K562 (cell line): ENCODE results near the gene PGBD1. TPM values are rescaled to one million over a fixed set of nuclear protein-coding genes. Genes with fewer than 3 reads are reported as not detected.

Experiments
- ARID2 ChIP-seq: fragments of 450-650 bp; IDR thresholded peaks from 2 replicates; pipeline ENCODE4 v1.6.1; 2017; ENCODE audit warnings: antibody characterized with exemption, mild to moderate bottlenecking
- BRD4 ChIP-seq: fragments of 200-600 bp; sonication (generic); IDR thresholded peaks from 2 replicates; pipeline ENCODE4 v1.6.1; 2017; ENCODE audit warnings: inconsistent platforms
- GATAD2A ChIP-seq: fragments of 450-650 bp; IDR thresholded peaks from 2 replicates; pipeline ENCODE4 v1.6.1; 2017
- HSF4 ChIP-seq: fragments of 250-450 bp; sonication (Bioruptor Pico); IDR thresholded peaks from 2 replicates; pipeline ENCODE4 v2.1.2; 2022; ENCODE audit warnings: mild to moderate bottlenecking, moderate library complexity, borderline replicate concordance
- LARP7 ChIP-seq: fragments of 450-650 bp; IDR thresholded peaks from 2 replicates; pipeline ENCODE4 v1.6.1; 2016
- MED1 ChIP-seq: sonication (generic); formaldehyde crosslinking; IDR thresholded peaks from 2 replicates; pipeline ENCODE4 v1.8.1; 2023; ENCODE audit warnings: missing genetic modification reagents, borderline replicate concordance
- MXI1 ChIP-seq: IDR thresholded peaks from 2 replicates; pipeline ENCODE4 v1.6.1; 2011; ENCODE audit warnings: low read depth, mild to moderate bottlenecking, improper control_type of control experiment, low read length
- NR2C1 ChIP-seq, 2 experiments: fragments of 450-650 bp; IDR thresholded peaks; 2 replicates each; pipeline ENCODE4 v1.6.1; 2017; ENCODE audit warnings: mild to moderate bottlenecking in 2 of 2, antibody characterized with exemption in 1 of 2, inconsistent platforms in 1 of 2, missing compliant biosample characterization in 1 of 2, missing genetic modification characterization in 1 of 2
- NR2C2 ChIP-seq, 2 experiments: fragments of 200-800 bp in 1 of 2; sonication (Bioruptor generic) in 1 of 2; sonication (generic) in 1 of 2; formaldehyde crosslinking in 1 of 2; IDR thresholded peaks; 2 replicates each; pipeline versions ENCODE4 v1.6.1 to v1.8.0; 2016 to 2022; ENCODE audit warnings: mild to moderate bottlenecking in 1 of 2, missing compliant biosample characterization in 1 of 2, missing genetic modification characterization in 1 of 2, missing genetic modification reagents in 1 of 2
- PHTF2 ChIP-seq: fragments of 250-450 bp; sonication (Bioruptor Pico); IDR thresholded peaks from 2 replicates; pipeline ENCODE4 v1.5.0; 2021; ENCODE audit warnings: mild to moderate bottlenecking
- POLR2G ChIP-seq: fragments of 200-400 bp; formaldehyde crosslinking; IDR thresholded peaks from 2 replicates; pipeline ENCODE4 v1.6.1; 2017; ENCODE audit warnings: low read depth, mild to moderate bottlenecking, antibody characterized with exemption, low read length, moderate library complexity
- TAF9B ChIP-seq: fragments of 450-650 bp; IDR thresholded peaks from 2 replicates; pipeline ENCODE4 v1.6.1; 2018; ENCODE audit warnings: mild to moderate bottlenecking; ENCODE audit not compliant: partially characterized antibody
- ZFPM2 ChIP-seq: fragments of 250-450 bp; sonication (Bioruptor Pico); IDR thresholded peaks from 2 replicates; pipeline ENCODE4 v1.5.1; 2022; ENCODE audit warnings: mild to moderate bottlenecking
- ZNF134 ChIP-seq: fragments of 250-450 bp; sonication (Bioruptor Pico); conservative IDR thresholded peaks from 2 replicates; pipeline ENCODE4 v1.4.0; 2020
- ZNF140 ChIP-seq: fragments of 250-450 bp; sonication (Bioruptor Pico); IDR thresholded peaks from 2 replicates; pipeline ENCODE4 v1.8.0; 2021; ENCODE audit warnings: moderate library complexity, mild to moderate bottlenecking, inconsistent platforms
- ZNF175 ChIP-seq: fragments of 200-800 bp; sonication (Bioruptor generic); IDR thresholded peaks from 2 replicates; pipeline ENCODE4 v1.6.1; 2016; ENCODE audit warnings: low read depth, mild to moderate bottlenecking, missing genetic modification characterization, missing compliant biosample characterization
- ZZZ3 ChIP-seq: fragments of 450-650 bp; IDR thresholded peaks from 2 replicates; pipeline ENCODE4 v1.6.1; 2016; ENCODE audit warnings: antibody characterized with exemption, mild to moderate bottlenecking, moderate library complexity
- polyA plus RNA-seq, 8 experiments: library from polyadenylated mRNA; depleted of rRNA in 4 of 8; stranded (reverse) in 5 of 8; unstranded in 3 of 8; fragments of >200 nt; fragmentation: Nextera tagmentation in 2 of 8; fragmentation: Illumina TruSeq in 1 of 8; extraction: Ambion mirVana in 2 of 8; extraction: Trizol in 1 of 8; gene quantifications; 2 replicates each; pipeline versions ENCODE4 v1.2.1 to v1.2.3, GENCODE V29; 2011 to 2014; ENCODE audit warnings: inconsistent platforms in 1 of 8, missing spikeins in 1 of 8
- total RNA-seq, 7 experiments: library from RNA; depleted of rRNA in 6 of 7; stranded (reverse); fragments of >200 nt in 6 of 7; fragmentation: Illumina TruSeq in 2 of 7; extraction: Trizol in 2 of 7; gene quantifications; 2 replicates each; pipeline versions ENCODE4 v1.2.1 to v1.2.3, GENCODE V29; 2011 to 2021; ENCODE audit warnings: low replicate concordance in 1 of 7
- TF ChIP-seq, protein P1 (sequence below): fragments of 250-450 bp; sonication (Bioruptor Pico); IDR thresholded peaks from 2 replicates; pipeline ENCODE4 v1.8.0; 2022; ENCODE audit warnings: inconsistent platforms
- TF ChIP-seq, protein P2 (sequence below): fragments of 450-650 bp; IDR thresholded peaks from one replicate; pipeline ENCODE4 v1.6.1; 2018; ENCODE audit warnings: mild to moderate bottlenecking, moderate library complexity; ENCODE audit not compliant: partially characterized antibody
- TF ChIP-seq, protein P3 (sequence below): fragments of 450-650 bp; formaldehyde crosslinking; IDR thresholded peaks from 2 replicates; pipeline ENCODE4 v1.4.0; 2020; ENCODE audit warnings: mild to moderate bottlenecking, moderate library complexity
- TF ChIP-seq, protein P4 (sequence below): fragments of 250-450 bp; sonication (Bioruptor Pico); IDR thresholded peaks from 2 replicates; pipeline ENCODE4 v1.5.0; 2020; ENCODE audit warnings: mild to moderate bottlenecking, borderline replicate concordance

The PGBD1 gene
- total and polyA plus RNA-seq, 9 of the 15 experiments (the other 6 are each of a cell fraction or from before 2014, with no cell fraction given): 3.3 to 9.0 (median 7.3) TPM

DNA sequence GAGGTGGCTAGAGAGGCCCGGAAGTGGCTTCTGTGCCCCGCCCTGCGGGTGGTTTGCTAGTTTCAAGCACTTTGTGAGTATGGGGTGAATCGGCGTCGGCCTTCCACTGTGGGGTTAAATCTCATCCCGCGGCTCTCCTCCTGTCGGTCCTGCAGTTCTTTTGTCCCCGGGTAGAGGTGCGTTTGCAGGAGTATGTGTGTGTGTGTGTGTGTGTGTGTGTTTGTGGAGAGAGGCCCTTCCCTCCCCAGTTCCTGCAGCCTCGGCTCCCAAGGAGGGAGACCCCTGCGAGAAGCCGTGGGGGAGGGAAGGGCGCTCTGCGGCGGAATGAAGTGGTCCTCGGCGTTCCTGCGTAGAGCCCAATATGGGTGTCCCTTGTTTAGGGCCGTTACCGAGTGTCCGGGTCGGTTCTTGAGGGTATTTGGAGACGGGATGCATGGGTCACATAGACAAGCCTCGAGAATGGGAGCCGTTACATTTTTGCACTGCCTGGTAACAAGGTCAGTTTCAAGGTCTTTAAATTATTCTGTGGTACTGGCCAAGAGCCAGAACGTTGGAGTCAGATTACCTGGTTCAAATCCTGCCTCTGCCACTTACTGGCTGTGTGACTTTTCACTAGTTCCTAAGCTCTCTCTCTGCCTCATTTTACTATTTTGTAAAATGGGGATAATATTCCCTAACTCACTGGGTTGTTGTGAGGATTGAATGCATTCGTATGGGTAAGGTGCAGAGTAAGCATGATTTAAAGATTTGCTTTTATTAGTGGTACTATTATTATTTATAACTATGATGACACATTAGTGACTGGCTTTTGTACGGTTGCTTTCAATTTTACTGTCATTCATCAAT, 68.7 kb downstream of the PGBD1 start, which contains the start of gene ZKSCAN3 (continued):
- TF ChIP-seq NR2C2 (CRISPR knock-in tag; IDR thresholded peaks at IDR 0.05) (no peak), NR2C2 (tag; IDR thresholded peaks at IDR 0.05) (peak; percentile 80), ZNF175 (CRISPR knock-in tag) (0 out of 2 replicates have a peak, but pooled peaks have one; percentile 30), MED1 (CRISPR knock-in tag) (no peak), TAF9B (peak; percentile 92), ZNF140 (CRISPR knock-in tag) (no peak), ZZZ3 (peak; percentile 33; the same call in 1 of the 2 replicates), NR2C1 (IDR thresholded peaks at IDR 0.05) (peak; percentile 58; the same call in 1 of the 2 replicates), NR2C1 (tag; IDR thresholded peaks at IDR 0.05) (peak; percentile 53), BRD4 (peak; percentile 86; the same call in 1 of the 2 replicates), ARID2 (peak; percentile 75; the same call in 1 of the 2 replicates), POLR2G (peak; percentile 85), ZFPM2 (CRISPR knock-in tag) (0 out of 2 replicates have a peak, but pooled peaks have one; percentile 62), ZNF134 (CRISPR knock-in tag) (0 out of 2 replicates have a peak, but pooled peaks have one; percentile 4), HSF4 (CRISPR knock-in tag) (no peak), LARP7 (peak; percentile 98), PHTF2 (CRISPR knock-in tag) (peak; percentile 16; the same call in 1 of the 2 replicates), MXI1 (no peak; the same call in 1 of the 2 replicates), GATAD2A (no peak; the same call in none of the 2 replicates)
- TF ChIP-seq, protein P1, sequence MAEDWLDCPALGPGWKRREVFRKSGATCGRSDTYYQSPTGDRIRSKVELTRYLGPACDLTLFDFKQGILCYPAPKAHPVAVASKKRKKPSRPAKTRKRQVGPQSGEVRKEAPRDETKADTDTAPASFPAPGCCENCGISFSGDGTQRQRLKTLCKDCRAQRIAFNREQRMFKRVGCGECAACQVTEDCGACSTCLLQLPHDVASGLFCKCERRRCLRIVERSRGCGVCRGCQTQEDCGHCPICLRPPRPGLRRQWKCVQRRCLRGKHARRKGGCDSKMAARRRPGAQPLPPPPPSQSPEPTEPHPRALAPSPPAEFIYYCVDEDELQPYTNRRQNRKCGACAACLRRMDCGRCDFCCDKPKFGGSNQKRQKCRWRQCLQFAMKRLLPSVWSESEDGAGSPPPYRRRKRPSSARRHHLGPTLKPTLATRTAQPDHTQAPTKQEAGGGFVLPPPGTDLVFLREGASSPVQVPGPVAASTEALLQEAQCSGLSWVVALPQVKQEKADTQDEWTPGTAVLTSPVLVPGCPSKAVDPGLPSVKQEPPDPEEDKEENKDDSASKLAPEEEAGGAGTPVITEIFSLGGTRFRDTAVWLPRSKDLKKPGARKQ: no peak
- TF ChIP-seq, protein P2, sequence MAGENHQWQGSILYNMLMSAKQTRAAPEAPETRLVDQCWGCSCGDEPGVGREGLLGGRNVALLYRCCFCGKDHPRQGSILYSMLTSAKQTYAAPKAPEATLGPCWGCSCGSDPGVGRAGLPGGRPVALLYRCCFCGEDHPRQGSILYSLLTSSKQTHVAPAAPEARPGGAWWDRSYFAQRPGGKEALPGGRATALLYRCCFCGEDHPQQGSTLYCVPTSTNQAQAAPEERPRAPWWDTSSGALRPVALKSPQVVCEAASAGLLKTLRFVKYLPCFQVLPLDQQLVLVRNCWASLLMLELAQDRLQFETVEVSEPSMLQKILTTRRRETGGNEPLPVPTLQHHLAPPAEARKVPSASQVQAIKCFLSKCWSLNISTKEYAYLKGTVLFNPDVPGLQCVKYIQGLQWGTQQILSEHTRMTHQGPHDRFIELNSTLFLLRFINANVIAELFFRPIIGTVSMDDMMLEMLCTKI: no peak
- TF ChIP-seq, protein P3, sequence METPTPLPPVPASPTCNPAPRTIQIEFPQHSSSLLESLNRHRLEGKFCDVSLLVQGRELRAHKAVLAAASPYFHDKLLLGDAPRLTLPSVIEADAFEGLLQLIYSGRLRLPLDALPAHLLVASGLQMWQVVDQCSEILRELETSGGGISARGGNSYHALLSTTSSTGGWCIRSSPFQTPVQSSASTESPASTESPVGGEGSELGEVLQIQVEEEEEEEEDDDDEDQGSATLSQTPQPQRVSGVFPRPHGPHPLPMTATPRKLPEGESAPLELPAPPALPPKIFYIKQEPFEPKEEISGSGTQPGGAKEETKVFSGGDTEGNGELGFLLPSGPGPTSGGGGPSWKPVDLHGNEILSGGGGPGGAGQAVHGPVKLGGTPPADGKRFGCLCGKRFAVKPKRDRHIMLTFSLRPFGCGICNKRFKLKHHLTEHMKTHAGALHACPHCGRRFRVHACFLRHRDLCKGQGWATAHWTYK (CRISPR knock-in tag): 0 out of 2 replicates have a peak, but pooled peaks have one; percentile 14
- TF ChIP-seq, protein P4, sequence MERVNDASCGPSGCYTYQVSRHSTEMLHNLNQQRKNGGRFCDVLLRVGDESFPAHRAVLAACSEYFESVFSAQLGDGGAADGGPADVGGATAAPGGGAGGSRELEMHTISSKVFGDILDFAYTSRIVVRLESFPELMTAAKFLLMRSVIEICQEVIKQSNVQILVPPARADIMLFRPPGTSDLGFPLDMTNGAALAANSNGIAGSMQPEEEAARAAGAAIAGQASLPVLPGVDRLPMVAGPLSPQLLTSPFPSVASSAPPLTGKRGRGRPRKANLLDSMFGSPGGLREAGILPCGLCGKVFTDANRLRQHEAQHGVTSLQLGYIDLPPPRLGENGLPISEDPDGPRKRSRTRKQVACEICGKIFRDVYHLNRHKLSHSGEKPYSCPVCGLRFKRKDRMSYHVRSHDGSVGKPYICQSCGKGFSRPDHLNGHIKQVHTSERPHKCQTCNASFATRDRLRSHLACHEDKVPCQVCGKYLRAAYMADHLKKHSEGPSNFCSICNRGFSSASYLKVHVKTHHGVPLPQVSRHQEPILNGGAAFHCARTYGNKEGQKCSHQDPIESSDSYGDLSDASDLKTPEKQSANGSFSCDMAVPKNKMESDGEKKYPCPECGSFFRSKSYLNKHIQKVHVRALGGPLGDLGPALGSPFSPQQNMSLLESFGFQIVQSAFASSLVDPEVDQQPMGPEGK: no peak
